ENCODE data around the gene CEP128.
"Not testable (repeated sequence)": the region's sequence is repeated elsewhere in the genome, so short reads cannot be mapped to it uniquely, and the experiment has no call there.

Gene CEP128

DNA sequence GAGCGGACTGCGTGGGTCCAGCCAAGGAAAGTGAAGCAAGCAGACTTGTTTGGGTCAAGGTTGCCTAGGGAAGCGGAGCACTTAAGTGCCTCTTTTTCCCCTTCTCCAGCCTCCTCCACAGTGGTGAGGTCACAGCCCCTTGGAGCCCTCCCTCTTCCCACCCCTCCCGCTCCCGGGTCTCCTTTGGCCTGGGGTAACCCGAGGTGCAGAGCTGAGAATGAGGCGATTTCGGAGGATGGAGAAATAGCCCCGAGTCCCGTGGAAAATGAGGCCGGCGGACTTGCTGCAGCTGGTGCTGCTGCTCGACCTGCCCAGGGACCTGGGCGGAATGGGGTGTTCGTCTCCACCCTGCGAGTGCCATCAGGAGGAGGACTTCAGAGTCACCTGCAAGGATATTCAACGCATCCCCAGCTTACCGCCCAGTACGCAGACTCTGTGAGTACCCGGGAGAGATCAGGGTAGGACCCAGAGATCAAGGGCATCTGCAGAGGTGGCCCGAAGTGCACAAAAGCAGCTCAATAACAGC, 13.9 kb upstream of the CEP128 start, which contains the start of gene TSHR:
TSS of gene TSHR (plus strand) at position 206 of the 526 bp plus-strand sequence. CDS start at position 266, 60 bp downstream.
- Histone ChIP-seq H3K27ac (peak within 1 kb of the TSS in 10 of 21 experiments; percentile 7 to 80 (median 54)), H3K4me3 (peak within 1 kb of the TSS; percentile 27 to 50 (median 45))

DNA sequence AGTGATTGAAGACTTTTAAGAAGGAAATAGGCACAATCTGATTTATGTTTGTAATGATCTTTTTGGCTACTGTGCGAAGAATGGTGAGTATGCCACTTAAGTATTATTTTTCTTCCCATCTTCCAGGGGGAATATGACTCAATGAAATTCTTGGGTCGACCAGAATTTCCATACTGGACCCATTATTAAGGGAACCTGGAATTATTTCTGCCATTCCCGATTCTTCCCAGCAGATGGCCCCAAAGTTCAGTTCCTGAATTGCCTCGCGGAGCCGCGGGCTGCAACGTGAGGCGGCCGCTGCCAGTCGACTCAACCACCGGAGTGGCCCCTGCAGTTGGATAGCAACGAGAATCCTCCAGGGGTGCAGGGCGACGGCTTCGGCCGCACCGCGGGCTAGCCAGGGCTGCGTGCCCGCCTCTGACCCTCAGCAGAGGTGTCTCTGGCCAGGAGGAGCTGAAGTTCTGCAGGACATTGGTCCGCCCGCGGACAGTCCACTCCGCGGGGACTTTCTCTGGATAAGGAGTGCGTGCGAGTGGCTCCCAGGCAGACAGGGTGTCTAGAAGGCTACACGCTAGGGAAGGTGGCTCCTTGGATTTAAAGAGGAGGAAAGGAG, 13.3 kb upstream of the CEP128 start:
- peak overlapping the region in 10 of 21 experiments; percentile 7 to 80 (median 54) for H3K27ac ChIP-seq
- peak overlapping the region; percentile 27 to 50 (median 45) for H3K4me3 ChIP-seq

DNA sequence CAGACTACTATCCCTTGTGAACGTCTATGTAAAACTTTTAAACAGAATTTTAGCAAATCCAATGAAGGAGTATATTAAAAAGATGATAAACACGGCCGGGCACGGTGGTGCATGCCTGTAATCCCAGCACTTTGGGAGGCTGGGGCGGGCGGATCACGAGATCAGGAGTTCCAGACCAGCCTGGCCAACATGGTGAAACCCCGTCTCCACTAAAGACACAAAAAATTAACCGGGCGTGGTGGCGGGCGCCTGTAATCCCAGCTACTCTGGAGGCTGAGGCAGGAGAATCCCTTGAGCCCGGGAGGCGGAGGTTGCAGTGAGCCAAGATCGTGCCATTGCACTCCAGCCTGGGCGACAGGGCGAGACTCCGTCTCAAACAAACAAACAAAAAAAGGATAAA, 11.7 kb upstream of the CEP128 start:
- H3K4me3 ChIP-seq: not testable (repeated sequence)

DNA sequence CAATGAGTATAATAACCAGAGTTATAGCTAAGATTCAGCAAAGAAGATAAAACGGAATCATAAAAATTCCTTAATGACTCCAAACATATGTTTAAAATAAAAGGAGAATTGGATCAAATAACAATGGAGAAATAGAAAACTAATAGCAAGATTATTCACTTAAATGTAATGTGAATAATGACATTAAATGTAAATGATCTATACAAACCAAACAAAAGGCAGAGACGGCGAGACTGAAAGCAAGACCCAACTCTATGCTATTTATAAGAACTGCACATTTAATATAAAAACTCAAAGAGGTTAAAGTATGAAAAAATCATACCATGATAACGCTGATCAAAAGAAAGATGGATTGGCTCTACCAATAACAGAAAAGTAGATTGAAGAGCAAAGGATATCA, 10.0 kb upstream of the CEP128 start:
- no peak overlapping the region for H3K27ac ChIP-seq
- H3K4me3 ChIP-seq: no peak overlapping the region

More for the DNA sequence above, 11.7 kb upstream of the CEP128 start:
- not testable (repeated sequence) for H3K27ac ChIP-seq

DNA sequence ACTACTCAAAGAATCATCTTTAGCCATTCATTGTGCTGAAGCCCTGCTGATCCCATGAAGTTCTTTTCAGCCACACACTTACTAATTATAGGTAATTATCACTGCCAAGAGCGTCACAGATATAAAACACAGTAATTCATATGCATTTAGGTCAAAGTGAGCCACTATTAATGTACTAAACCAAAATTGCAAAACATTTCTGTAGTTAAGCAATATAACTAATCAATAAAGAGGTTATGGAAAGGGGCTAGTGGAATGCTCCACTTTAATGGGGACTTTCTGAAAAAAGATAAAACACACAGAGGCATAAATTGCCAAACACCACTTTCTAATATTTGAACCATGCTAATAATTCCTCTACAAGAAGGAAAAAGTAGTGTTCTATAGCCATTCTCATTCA, 6.8 kb upstream of the CEP128 start:
- H3K4me3 ChIP-seq: no peak overlapping the region
- no peak overlapping the region for H3K27ac ChIP-seq

DNA sequence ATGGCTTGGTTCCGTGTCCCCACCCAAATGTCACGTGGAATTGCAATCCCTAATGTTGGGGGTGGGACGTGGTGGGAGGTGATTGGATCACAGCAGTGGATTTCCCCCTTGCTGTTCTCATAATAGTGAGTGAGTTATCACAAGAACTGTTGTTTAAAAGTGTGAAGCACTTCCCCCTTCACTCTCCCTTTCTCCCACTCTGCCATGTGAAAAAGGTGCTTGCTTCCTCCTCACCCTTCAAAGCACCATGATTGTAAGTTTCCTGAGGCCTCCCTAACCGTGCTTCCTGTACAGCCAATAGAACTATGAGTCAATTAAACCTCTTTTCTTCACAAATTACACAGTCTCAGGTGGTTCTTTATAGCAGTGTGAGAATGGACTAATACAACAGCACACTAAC, 5.3 kb upstream of the CEP128 start:
- H3K4me3 ChIP-seq: no peak overlapping the region
- no peak overlapping the region for H3K27ac ChIP-seq

DNA sequence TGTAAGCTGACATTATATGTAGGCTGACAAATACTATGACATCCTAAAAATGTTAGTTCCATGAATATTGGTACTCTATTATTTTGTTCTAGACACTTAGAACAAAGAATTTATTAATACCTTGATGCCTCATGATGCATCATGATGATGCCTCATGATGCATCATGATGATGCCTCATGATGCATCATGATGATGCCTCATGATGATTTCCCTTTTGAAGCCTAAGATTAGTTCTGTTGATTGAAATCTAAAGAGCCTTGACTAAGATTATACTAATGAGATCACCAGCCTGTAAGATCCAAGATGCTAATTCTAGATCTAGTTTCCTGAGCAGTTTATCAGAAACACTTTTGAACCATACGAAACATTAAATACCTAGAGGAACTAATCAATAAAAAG, 4.6 kb upstream of the CEP128 start:
- no peak overlapping the region for H3K4me3 ChIP-seq

DNA sequence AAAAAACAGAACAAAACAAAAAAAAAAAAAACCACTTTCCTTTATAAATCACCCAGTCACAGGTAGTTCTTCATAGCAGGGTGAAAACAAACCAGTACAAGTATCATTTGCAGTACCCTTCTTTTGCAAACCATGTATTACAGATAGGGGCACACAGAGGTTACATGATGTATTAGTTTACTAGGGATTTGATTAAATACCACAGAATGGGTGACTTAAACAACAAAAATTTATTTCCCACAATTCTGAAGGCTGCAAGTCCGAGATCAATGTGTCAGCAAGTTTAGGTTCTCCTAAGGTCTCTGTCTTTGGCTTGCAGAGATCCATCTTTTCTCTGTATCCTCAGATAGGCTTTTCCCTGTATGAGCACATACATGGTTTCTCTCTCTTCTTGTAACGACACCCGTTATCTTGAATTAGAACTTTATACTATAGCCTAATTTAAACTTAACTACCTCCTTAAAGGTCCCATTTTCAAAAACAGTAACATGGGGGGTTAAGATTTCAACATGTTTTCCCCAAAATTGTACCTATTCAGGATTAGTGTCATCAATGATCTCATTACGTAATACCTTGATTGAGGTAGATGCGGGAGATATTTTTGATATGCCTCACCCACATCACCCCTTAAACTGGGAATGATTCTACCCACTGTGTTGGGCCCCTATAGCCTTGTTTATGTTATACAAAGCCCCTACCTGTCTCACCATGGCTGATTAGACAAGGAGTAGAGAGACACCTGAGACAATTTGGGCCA, 3.5 kb upstream of the CEP128 start:
- H3K4me3 ChIP-seq: no peak overlapping the region
- H3K27ac ChIP-seq: no peak overlapping the region

More for the DNA sequence above, 4.6 kb upstream of the CEP128 start:
- no peak overlapping the region for H3K27ac ChIP-seq

DNA sequence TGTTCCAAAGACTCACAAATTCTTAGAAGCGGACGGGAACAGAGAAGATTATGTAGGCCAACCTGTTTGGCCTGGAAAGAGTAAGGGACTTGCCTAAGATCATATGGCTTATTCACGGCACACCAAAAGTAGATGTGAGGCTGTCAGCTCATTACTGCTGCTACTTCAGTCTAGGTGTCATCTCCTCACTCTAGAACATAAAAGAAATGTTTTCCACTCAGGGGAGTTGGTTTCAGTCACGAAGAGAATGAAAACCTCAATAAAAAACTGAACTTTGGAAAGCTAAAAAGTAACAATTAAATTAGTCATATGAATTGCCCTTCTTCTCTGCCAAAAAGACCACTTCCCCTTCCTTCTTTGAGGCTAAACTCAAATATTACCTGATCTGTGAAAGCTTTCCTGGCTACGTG, 658 bp upstream of the CEP128 start:
- Histone ChIP-seq H3K27ac (peak overlapping the region in 20 of 21 experiments; percentile 9 to 86 (median 63)), H3K4me3 (peak overlapping the region; percentile 50 to 80 (median 70))

DNA sequence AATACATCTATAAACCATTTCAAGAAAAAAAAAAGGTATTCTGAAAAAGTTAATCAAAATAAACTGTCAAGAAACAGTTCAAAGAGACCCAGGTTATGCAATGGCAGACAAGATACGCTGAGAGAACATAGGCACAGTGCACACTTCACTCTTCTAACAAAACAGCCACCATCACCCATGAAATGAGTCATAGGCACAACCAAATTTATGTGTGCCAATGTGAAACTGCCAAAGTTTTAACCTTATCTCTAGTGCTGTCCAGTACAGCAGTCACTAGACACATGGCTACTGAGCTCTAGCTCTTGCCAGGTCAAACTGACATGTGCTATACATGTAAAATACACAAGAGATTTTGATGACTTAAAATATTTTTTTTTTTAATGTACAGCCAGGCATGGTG, 1.4 kb downstream of the CEP128 start:
- Histone ChIP-seq H3K27ac (no peak overlapping the region), H3K4me3 (no peak overlapping the region)

DNA sequence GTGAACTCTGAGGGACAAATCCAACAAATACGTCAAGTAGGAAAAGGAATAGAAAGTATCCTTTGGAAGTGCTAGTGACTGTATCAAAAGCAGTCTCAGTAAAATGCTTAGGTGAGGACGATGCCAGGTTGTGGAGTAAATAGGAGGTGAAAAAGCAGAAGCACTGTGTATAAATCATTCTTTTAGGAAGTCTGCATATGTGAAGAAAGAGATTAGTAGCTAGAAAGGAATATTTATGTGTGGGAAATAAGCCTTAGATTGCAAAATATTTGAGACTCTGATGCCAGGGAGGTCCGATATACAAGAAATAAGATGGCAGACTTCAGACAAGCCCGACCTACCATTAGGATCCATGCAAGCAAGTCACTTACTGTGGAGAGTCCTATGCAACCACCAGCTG, 7.9 kb downstream of the CEP128 start:
- no peak overlapping the region for H3K27ac ChIP-seq
- no peak overlapping the region for H3K4me3 ChIP-seq

DNA sequence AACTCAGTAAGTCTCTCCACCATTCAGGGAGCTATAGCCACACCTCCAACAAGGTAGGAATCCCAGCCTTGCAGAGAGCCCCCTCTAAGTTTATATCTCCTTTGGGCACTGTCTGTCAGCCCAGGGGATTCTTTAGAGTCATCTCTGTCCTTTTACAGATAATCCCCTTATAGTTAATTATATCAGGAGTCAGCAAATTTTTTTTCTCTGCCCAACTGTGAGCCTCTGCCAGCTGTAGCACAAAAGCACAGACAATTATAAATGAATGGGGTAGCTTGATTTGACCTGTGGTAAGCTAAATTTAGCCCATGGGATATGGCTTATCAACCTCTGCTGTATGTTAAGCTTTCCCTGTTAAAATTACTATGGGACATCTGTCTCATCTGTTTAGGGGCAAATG, 8.3 kb downstream of the CEP128 start:
- no peak overlapping the region for H3K27ac ChIP-seq
- no peak overlapping the region for H3K4me3 ChIP-seq

DNA sequence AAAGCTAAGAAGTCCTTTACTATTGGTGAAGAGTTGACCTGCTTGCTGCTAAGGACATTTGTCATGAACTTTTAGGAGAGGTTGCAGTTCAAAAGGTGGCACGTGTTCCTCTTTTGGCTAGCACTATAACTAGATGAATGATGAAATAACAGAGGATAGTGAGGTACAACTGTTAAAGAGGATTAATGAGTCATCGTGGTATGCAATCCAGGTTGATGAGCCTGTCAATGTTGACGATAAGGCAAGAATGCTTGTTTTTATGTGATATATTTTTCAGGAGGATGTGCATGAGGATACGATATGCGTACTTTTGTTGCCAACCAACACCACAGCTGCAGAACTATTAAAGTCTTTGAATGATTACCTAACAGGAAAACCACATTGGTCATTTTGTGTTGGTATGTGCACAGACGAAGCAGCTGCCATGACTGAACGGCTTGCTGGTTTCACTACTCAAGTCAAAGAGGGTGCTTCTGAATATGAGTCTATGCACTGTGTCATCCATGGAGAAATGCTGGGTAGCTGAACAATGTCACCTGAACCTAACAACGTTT, 10.6 kb downstream of the CEP128 start:
- H3K27ac ChIP-seq: peak overlapping the region in 8 of 21 experiments; percentile 22 to 79 (median 43)
- H3K4me3 ChIP-seq: no peak overlapping the region

DNA sequence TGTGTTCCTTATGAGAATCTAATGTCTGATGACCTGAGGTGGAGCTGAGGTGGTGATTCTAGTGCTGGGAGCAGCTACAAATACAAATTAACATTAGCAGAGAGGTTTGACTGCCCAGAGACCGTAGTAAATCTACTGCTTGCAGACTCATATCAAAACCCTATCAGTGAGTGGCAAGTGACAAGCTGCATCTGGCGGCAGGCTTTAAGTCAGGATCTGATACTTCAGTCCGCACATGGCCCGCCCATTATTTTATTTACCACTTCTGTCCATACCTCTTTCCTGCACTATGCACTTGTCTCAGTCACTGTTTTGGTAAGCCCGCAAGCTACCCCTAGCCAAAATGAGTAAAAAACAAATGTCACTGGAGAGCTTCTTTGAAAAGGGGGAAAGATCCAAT, 11.4 kb downstream of the CEP128 start:
- H3K27ac ChIP-seq: peak overlapping the region in 6 of 21 experiments; percentile 22 to 79 (median 46)

DNA sequence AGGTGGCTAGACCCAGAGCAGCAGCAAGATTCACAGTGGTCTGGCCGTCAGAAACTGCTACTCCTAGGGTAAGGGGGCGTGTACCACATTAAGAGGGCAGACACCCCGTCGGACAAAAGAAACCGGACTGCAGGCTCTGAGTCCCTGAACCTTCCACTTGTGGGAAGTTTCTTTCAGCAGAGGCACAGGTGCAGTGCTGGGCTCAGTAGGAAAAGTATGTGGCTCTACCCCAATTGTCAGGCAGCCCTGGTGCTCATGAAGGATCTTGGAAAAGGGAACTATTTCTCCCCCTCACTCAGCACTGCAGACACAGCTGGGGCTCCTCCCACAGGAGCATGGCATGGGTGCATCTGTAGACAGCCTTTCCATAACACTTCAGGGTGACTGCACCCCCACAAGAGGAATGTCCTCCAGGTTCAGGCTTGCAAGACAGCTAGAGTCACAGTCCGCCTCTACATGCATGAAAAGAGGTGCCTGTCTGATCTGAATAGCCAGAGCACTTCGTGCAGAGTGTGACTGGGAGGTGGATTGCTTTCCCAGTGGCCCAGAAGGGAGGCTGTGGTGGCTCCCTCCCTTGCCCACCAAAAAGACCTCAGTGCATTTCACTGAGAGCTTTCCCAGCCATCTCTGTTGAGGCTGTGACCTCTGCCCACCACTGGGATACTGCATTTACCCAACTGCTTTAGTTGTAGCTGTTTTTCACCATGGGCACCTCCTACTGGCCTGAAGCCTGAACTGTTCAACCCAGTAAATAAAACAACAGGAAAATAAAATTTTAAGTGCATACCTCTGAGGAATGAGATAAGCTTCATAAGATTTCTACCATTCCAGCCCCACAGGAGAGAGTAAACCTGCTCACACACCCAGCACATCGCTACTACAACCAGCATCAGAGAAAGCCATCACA, 14.2 kb downstream of the CEP128 start:
- Histone ChIP-seq H3K27ac (no peak overlapping the region), H3K4me3 (no peak overlapping the region)

More for the DNA sequence above, 11.4 kb downstream of the CEP128 start:
- no peak overlapping the region for H3K4me3 ChIP-seq

DNA sequence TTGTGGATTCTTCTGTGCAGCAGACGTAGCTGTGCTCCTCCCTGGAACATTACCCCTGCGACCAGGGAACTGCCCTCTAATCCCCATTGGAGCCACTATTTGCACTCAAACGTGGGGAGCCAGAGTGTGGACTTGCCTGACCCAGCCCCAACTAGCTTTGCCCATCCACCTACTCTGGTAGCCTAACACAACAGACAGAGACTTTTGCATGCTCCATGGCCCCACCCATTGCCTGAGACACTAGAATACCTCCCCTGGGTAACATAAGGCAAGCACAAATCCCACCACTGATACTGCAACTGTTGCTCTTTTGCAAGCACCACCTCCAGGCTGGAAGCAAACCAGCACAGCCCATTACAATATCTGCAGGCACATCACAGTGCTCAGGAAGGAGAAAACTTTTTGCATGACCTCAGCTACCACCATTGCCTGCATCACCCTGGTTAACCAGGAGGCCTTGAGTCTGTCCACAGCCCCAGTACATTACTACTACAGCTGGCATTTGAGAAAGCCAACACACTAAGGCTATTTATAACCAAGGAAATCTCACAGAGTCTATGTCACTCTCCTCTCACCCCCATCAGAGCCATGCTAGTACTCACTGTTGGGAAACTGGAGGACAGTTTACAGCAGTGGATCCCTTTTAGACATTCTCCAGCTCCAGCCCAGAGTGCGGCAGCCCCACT, 15.0 kb downstream of the CEP128 start:
- Histone ChIP-seq H3K27ac (no peak overlapping the region), H3K4me3 (no peak overlapping the region)

DNA sequence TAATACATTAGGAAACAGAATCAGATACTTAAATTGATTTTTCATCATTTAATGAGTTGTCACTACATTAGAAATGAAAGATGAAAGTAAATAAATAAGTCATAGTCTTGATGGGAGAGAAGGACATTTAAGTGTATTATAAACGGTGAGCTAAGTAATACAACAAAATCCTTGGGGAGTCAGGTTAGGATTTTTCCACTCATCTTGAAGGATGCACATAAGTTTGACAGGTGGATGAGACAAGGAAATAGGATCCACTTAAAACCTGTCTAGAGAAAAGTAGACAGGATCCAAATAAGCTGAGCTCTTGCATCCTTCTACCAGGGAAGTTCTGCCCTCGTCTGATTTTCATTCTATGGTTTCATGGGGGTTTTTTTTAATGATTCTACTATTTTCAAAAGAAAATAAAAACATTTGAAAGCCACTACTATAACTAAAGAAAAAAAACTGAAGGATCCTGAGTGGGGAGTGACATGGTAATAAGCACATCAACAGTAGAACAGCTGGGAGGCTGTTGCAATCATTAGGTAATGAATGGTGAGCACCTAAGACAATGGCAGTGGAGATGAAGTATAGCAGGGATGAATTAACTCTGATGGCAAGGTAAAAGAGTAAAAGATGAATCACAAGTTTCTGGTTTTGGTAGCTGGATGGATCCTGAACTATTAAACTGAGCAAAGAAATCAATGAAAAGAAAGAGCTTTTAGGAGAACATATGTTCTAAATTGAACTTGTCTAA, 17.0 kb downstream of the CEP128 start:
- H3K4me3 ChIP-seq: no peak overlapping the region
- no peak overlapping the region for H3K27ac ChIP-seq

DNA sequence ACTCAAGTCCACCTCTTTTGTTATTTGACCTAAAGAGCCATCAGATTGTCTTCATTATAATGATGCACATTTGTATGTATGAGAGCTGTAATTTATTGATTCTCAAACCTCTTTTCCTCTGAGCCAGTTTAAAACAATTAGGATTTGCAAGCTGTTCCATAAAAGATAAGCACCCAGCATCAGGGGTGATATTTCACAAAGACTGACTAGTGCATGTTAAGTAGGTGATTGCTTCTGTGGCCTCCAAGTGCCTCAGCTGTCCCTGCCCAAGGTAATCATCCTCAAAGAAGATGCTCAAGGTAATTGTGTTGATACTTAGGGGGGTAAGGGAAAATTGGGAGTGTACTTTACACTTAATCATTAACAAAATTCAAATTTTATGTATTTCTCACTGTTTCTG, 18.2 kb downstream of the CEP128 start:
- H3K4me3 ChIP-seq: no peak overlapping the region
- H3K27ac ChIP-seq: no peak overlapping the region
